Measurements from ENCODE around the gene PPM1H.

The PPM1H gene

DNA sequence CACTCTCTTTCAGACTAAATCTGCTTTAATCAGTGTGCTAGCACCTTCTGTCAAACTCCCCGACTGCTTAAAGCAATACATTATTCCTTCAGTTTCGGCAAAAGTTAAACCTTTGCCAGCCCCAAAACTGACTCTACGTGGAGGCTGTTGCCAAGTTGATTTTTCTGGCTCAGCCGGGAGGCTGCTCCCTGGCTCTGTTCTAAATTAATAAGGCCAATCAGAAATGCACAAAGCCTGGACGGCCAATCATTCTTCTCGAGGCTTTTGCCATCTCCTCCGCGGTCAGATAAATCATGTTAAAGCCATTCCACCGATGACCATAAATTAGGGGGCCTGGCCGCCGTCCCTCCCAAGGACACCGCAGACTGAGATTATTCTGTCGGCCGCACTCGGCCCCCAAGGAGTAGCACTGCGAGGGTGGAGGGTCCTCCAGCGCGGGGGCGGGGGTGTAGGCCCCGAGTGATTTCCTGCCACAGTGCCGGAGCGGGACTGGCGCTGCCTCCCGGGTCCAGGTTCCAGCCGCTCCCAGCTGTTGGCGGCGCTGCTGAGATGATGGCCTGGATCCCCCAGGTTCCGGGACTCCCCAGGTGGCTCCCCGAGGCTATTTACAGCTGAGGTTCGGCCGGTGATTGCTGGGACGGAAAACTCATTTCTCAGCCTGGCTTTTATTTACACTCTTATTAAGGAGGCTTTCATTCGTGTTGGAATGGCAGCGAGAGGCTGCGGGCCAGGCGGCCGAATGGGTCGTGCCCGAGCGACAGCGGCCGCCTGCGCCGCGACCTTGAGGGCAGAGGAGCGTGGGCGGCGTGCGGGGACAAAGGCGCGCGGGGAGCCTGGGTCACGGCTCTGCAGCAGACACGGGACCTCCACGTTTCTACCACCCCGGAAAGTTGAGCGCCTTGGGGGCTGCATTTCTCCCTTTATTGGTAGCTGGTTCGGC lies 303.2 kb downstream of the PPM1H start:
- DNase-seq, result peak; percentile 64 to 87

- DNase-seq, result peak; percentile 33 to 83
Observed at GRCh38 chr12:62629971-62630739, 304.8 kb downstream of the PPM1H start.

DNA sequence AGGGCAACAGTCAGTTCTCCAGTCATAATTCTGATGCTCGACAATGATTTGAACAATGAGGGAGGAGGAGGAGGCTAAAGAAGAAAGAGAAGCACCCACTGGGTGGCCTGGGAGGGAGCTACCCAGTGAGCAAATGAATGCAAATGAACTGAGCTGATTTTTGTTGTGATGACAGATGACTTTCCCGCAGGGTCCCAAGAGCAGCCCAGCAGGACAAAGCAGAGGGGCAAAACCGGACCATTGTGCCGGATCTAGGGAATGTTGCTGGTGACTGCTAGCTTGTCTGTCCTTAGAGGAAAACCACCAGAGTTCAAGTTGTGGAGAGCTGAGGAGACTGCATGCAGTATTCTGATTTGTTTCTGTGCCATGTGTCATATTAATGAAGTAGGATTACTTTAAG lies 305.5 kb downstream of the PPM1H start:
- DNase-seq, result peak in 1 of 2 experiments; percentile 20

GRCh38 chr12:62627181-62627580 lies 307.8 kb downstream of the PPM1H start:
- DNase-seq, result no peak

GRCh38 chr12:62625228-62625627 lies 309.7 kb downstream of the PPM1H start:
- no peak for DNase-seq

DNA sequence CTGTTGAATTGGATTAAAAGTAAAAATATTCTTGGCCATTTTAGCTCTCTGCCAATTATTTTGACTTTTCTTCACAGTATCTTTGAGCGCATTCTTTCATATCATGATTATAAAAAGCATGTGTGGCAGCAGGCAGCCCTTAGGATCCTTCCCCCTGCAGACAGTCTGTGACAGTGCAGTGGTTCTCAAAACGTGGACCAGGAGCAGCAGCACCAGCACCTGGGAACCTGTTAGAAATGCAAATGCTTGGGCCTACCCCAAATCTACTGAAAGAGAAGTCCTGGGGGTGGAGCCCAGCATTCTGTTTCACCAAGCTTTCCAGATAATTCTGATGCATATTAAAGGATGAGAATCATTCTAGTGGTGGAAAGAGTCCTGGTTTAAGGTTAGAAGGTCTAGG lies 312.8 kb downstream of the PPM1H start:
- no peak for DNase-seq

- DNase-seq, result peak; percentile 80 to 96
Observed at GRCh38 chr12:62621101-62621638, 313.8 kb downstream of the PPM1H start.

- DNase-seq, result peak in 1 of 2 experiments; percentile 42
Observed at GRCh38 chr12:62618930-62619329, 316.0 kb downstream of the PPM1H start.

DNA sequence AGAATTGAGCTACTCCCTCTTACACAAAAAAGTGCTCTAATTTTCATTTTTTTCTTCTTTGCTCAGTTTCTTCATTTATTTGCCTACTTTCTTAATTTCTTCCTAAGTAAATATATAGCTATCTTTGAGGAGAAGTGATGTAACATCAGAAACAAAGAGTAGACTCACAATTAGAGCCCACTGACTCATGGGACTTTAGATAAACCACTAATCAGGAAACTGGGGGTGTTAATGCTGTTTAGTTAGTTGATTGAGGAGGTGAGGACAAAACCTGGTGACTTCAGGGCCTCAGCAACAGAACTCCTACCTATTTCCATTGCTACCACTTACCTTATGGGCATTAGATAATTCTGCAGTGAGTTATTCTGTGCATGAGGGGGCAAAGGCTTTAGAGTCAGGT lies 316.6 kb downstream of the PPM1H start:
- no peak for DNase-seq

GRCh38 chr12:62613081-62613480 lies 321.9 kb downstream of the PPM1H start:
- DNase-seq, result no peak

- no peak for DNase-seq
Observed at GRCh38 chr12:62606654-62607053, 328.3 kb downstream of the PPM1H start.

DNA sequence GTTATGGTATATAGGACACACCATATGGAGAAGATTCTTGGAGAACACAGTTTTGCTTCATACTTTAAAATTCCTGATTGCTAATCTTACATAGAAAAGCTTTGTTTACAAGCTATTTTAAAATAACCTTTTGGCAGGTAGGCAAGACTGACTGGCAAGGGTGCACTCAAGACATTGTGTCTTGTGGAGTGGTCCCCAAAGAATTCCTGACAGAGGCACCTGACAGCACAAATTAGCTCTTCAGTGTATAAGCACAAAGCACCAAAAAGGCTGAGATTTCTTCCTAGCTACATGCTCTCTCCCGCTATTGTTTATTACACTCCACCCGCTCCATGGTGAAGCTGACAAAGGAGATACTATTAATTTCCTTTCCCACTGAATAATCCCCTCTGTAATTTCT lies 329.0 kb downstream of the PPM1H start:
- no peak for DNase-seq

- DNase-seq, result no peak
Observed at GRCh38 chr12:62604871-62605270, 330.1 kb downstream of the PPM1H start.

DNA sequence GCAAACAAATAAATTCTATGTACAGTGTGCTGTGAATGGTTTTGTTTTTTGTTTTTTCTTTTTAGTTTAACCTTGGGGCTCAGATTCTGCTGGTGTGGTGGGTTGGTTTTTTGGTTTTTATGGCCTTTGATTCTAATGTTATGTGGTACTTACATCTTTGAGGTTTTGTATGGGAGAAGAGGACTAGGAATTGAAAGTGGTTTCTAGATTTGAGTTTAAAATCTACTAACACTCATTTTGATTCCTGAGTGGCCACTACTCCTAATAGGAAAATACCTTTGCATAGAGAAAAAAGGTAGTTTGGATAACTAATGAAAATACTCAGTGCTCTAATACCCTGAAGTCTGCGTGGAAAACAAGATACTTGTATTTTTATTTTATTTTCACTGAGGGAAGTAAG lies 330.6 kb downstream of the PPM1H start:
- DNase-seq, result no peak

- no peak for DNase-seq
Observed at GRCh38 chr12:62603811-62604098, 331.2 kb downstream of the PPM1H start.

GRCh38 chr12:62603061-62603810 lies 331.7 kb downstream of the PPM1H start:
- peak; percentile 79 to 91 for DNase-seq

GRCh38 chr12:62602255-62603060 lies 332.5 kb downstream of the PPM1H start:
- peak; percentile 89 to 93 for DNase-seq

GRCh38 chr12:62601765-62602164 lies 333.2 kb downstream of the PPM1H start:
- DNase-seq, result no peak

GRCh38 chr12:62599854-62600437 lies 335.0 kb downstream of the PPM1H start:
- DNase-seq, result no peak

DNA sequence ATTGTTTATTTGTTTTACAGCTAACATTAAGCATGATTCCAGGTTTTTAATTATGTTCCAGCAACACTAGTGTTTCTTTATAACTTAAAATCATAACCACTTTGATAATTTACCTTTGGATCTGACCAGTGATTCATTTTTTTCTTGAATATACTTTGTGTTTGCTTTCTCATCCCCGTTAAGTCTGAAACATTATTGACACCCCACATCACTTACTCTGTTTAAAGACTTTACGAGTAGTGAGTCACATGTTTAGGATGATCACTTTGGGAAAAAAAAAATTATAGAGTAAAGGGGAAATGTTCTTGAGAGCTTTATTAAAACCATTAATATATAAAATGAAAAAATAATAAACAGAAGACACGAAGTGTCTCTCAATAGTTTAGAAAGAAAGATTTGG lies 336.1 kb downstream of the PPM1H start:
- DNase-seq, result no peak

DNA sequence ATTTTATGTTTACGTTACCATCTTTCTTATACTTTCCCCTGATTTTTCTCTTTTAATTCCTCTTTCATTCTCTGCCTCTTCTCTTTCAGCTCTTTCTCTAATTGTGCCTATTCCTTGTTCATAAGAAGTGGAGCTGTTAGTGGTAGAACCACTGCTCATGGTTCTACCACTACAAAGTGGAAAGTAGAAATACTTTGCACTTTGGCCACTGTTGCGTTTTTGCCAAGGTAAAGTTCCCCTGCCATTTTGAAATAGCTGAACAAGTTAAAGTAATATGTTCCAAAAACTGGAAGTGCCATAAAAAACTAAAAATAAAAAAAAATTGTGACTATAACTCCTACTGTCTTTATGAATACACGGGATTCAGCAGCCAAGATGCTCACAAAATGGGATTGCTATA lies 337.7 kb downstream of the PPM1H start:
- no peak for DNase-seq
